Mesenchymal stem cell (in vitro differentiated cells and primary cell): ENCODE results near the gene COQ10A.

Experiments used
- DNase-seq: peaks from one replicate; pipeline ENCODE4 v3.0.0-alpha.2; 2013
- H2AFZ ChIP-seq: one replicate; pipeline ENCODE4 v1.6.1; 2013; ENCODE audit warnings: low read depth, mild to moderate bottlenecking, control low read depth, inconsistent platforms, low read length, moderate library complexity
- H2AK5ac ChIP-seq: 2 replicates; pipeline ENCODE4 v1.6.1; 2013; ENCODE audit warnings: low read length, moderate library complexity, mild to moderate bottlenecking, inconsistent platforms; ENCODE audit not compliant: severe bottlenecking
- H2BK120ac ChIP-seq: one replicate; pipeline ENCODE4 v1.6.1; 2013; ENCODE audit warnings: low read depth, mild to moderate bottlenecking, inconsistent platforms, low read length, moderate library complexity
- H2BK12ac ChIP-seq, 2 experiments: one replicate each; pipeline ENCODE4 v1.6.1; 2013; ENCODE audit warnings: inconsistent platforms in 2 of 2, low read length in 2 of 2, mild to moderate bottlenecking in 2 of 2, moderate library complexity in 2 of 2, control low read depth in 1 of 2
- H2BK15ac ChIP-seq: one replicate; pipeline ENCODE4 v1.6.1; 2013; ENCODE audit warnings: mild to moderate bottlenecking, low read depth, inconsistent platforms; ENCODE audit not compliant: poor library complexity, severe bottlenecking
- H2BK5ac ChIP-seq: 2 replicates; pipeline ENCODE4 v1.6.1; 2013; ENCODE audit warnings: low read depth, mild to moderate bottlenecking, low read length, control low read depth, inconsistent platforms; ENCODE audit not compliant: poor library complexity, severe bottlenecking
- H3K14ac ChIP-seq, 2 experiments: one replicate each; pipeline ENCODE4 v1.6.1; 2013; ENCODE audit warnings: inconsistent platforms in 2 of 2, low read length in 2 of 2, control low read depth in 1 of 2, mild to moderate bottlenecking in 1 of 2, moderate library complexity in 1 of 2
- H3K18ac ChIP-seq, 2 experiments: one replicate each; pipeline ENCODE4 v1.6.1; 2013; ENCODE audit warnings: inconsistent platforms in 2 of 2, low read length in 2 of 2, control low read depth in 1 of 2, low read depth in 1 of 2, mild to moderate bottlenecking in 1 of 2
- H3K23ac ChIP-seq, 2 experiments: one replicate each; pipeline ENCODE4 v1.6.1; 2013; ENCODE audit warnings: inconsistent platforms in 2 of 2, low read length in 2 of 2, mild to moderate bottlenecking in 2 of 2, moderate library complexity in 2 of 2, control low read depth in 1 of 2
- H3K27ac ChIP-seq: 2 replicates; pipeline ENCODE4 v1.5.1; 2013; ENCODE audit warnings: mild to moderate bottlenecking, moderate library complexity, low read length, control low read depth, inconsistent platforms; ENCODE audit not compliant: poor library complexity, severe bottlenecking
- H3K27me3 ChIP-seq, 2 experiments: 2 replicates each; pipeline versions ENCODE4 v1.6.1 to v1.7.0; 2013; ENCODE audit warnings: low read length in 2 of 2, mild to moderate bottlenecking in 2 of 2, moderate library complexity in 2 of 2, control low read depth in 1 of 2, inconsistent platforms in 1 of 2; ENCODE audit not compliant: control insufficient read depth in 1 of 2, insufficient read depth in 1 of 2
- H3K36me3 ChIP-seq, 2 experiments: 2 replicates each; pipeline versions ENCODE4 v1.6.1 to v1.7.0; 2013; ENCODE audit warnings: low read length in 2 of 2, control low read depth in 1 of 2, inconsistent platforms in 1 of 2, low read depth in 1 of 2, mild to moderate bottlenecking in 1 of 2; ENCODE audit not compliant: insufficient read depth in 2 of 2, control insufficient read depth in 1 of 2
- H3K4ac ChIP-seq, 2 experiments: one replicate each; pipeline ENCODE4 v1.6.1; 2013; ENCODE audit warnings: inconsistent platforms in 2 of 2, low read length in 2 of 2, mild to moderate bottlenecking in 2 of 2, moderate library complexity in 2 of 2, control low read depth in 1 of 2, low read depth in 1 of 2
- H3K4me1 ChIP-seq: 2 replicates; pipeline ENCODE4 v1.6.1; 2013; ENCODE audit warnings: low read depth, low read length, control low read depth; ENCODE audit not compliant: control insufficient read depth, insufficient read depth
- H3K4me2 ChIP-seq: 2 replicates; pipeline ENCODE4 v1.6.1; 2013; ENCODE audit warnings: low read length, mild to moderate bottlenecking, inconsistent platforms; ENCODE audit not compliant: poor library complexity, severe bottlenecking
- H3K4me3 ChIP-seq, 2 experiments: 2 replicates each; pipeline versions ENCODE4 v1.5.1 to v1.7.0; 2013; ENCODE audit warnings: low read length in 2 of 2, mild to moderate bottlenecking in 2 of 2, control low read depth in 1 of 2, low read depth in 1 of 2; ENCODE audit not compliant: insufficient read depth in 1 of 2
- H3K79me1 ChIP-seq: replicated peaks from 2 replicates; pipeline ENCODE4 v1.6.1; 2013; ENCODE audit warnings: mild to moderate bottlenecking, control low read depth, low read length, inconsistent platforms; ENCODE audit not compliant: poor library complexity, severe bottlenecking
- H3K9ac ChIP-seq: 2 replicates; pipeline ENCODE4 v1.7.0; 2013; ENCODE audit warnings: mild to moderate bottlenecking, low read length, moderate library complexity
- H3K9me3 ChIP-seq: 2 replicates; pipeline ENCODE4 v1.7.0; 2013; ENCODE audit warnings: mild to moderate bottlenecking, low read length; ENCODE audit not compliant: control insufficient read depth
- H4K8ac ChIP-seq: one replicate; pipeline ENCODE4 v1.6.1; 2013; ENCODE audit warnings: inconsistent platforms, mild to moderate bottlenecking, low read length, moderate library complexity
- H4K91ac ChIP-seq: one replicate; pipeline ENCODE4 v1.6.1; 2013; ENCODE audit warnings: mild to moderate bottlenecking, low read length, inconsistent platforms
- WGBS: methylation state at CpG from one replicate; pipeline ENCODE4 v1.1.7; 2013; ENCODE audit warnings: mixed read lengths; 5-methylcytosine and 5-hydroxymethylcytosine counted together

COQ10A gene

GRCh38 chr12:56221232-56221756, 45.4 kb upstream of the COQ10A start:
- under 1% methylated on average over 17 of the region's 21 CpGs for WGBS
- Histone ChIP-seq H2BK120ac (peak overlapping the region; percentile 73), H3K9ac (peak overlapping the region; percentile 92), H3K18ac (peak overlapping the region; percentile 70 to 85), H2AFZ (no peak overlapping the region), H3K4ac (peak overlapping the region in 1 of 2 experiments; percentile 54), H3K4me2 (peak overlapping the region; percentile 76), H2BK12ac (peak overlapping the region; percentile 25 to 88), H3K23ac (peak overlapping the region; percentile 21 to 51), H3K79me1 (peaks cover 23% of the 10 kb centered on the region), H4K8ac (peak overlapping the region; percentile 21), H3K4me3 (peak overlapping the region; percentile 76 to 92), H3K14ac (peak overlapping the region in 1 of 2 experiments; percentile 49), H3K27ac (peak overlapping the region; percentile 95), H2BK15ac (peak overlapping the region; percentile 63), H3K4me1 (peaks cover 20% of the 10 kb centered on the region), H3K27me3 (no peaks in the 10 kb centered on the region), H3K9me3 (no peaks in the 10 kb centered on the region), H3K36me3 (peaks cover 7 to 11% of the 10 kb centered on the region in 2 experiments), H4K91ac (peak overlapping the region; percentile 29), H2AK5ac (peak overlapping the region; percentile 15), H2BK5ac (peak overlapping the region; percentile 48)
- DNase-seq: peak; percentile 82

- peak; percentile 99 for DNase-seq
- Histone ChIP-seq H4K91ac (peak within 1 kb of the TSS; percentile 97), H3K36me3 (peaks cover 3 to 7% of the 10 kb centered on the region in 2 experiments), H2BK5ac (peak within 1 kb of the TSS; percentile 69), H3K27ac (peak within 1 kb of the TSS; percentile 98), H3K9ac (peak within 1 kb of the TSS; percentile 92), H3K18ac (peak within 1 kb of the TSS; percentile 91 to 98), H3K4me3 (peak within 1 kb of the TSS; percentile 76 to 92), H3K14ac (peak within 1 kb of the TSS in 1 of 2 experiments; percentile 80), H3K9me3 (no peaks in the 10 kb centered on the region), H2AFZ (peak within 1 kb of the TSS; percentile 80), H3K79me1 (peaks cover 19% of the 10 kb centered on the region), H4K8ac (peak within 1 kb of the TSS; percentile 97), H3K4me2 (peak within 1 kb of the TSS; percentile 79), H3K23ac (peak within 1 kb of the TSS; percentile 21 to 51), H2BK120ac (peak within 1 kb of the TSS; percentile 73), H3K4ac (peak within 1 kb of the TSS; percentile 97 to 100), H3K4me1 (peaks cover 20% of the 10 kb centered on the region), H3K27me3 (no peaks in the 10 kb centered on the region), H2AK5ac (peak within 1 kb of the TSS; percentile 79), H2BK12ac (peak within 1 kb of the TSS; percentile 88), H2BK15ac (peak within 1 kb of the TSS; percentile 63)
- WGBS: 18% methylated on average over 24 of the region's 42 CpGs
Measured at GRCh38 chr12:56221757-56222530, 44.8 kb upstream of the COQ10A start, which contains the start of gene RNF41. TSS of gene RNF41 (minus strand) at chr12:56221922. CDS start at chr12:56214047, 7,875 bp downstream.

- Histone ChIP-seq H3K18ac (peak overlapping the region; percentile 91 to 98), H2AK5ac (peak overlapping the region; percentile 79), H2BK5ac (no peak overlapping the region), H2BK12ac (peak overlapping the region in 1 of 2 experiments; percentile 71), H3K4me2 (peak overlapping the region; percentile 79), H3K27me3 (no peaks in the 10 kb centered on the region), H3K36me3 (peaks cover 2 to 11% of the 10 kb centered on the region in 2 experiments), H3K14ac (no peak overlapping the region), H2AFZ (no peak overlapping the region), H4K91ac (peak overlapping the region; percentile 97), H3K4me1 (peaks cover 20% of the 10 kb centered on the region), H3K79me1 (peaks cover 18% of the 10 kb centered on the region), H2BK120ac (no peak overlapping the region), H3K4me3 (peak overlapping the region; percentile 60 to 92), H2BK15ac (no peak overlapping the region), H3K23ac (no peak overlapping the region), H3K9ac (peak overlapping the region; percentile 92), H3K27ac (peak overlapping the region; percentile 98), H4K8ac (peak overlapping the region; percentile 97), H3K9me3 (no peaks in the 10 kb centered on the region), H3K4ac (peak overlapping the region; percentile 97 to 100)
- DNase-seq: no peak
- no CpG with 5 or more reads among the region's 4 CpGs for WGBS
Measured at GRCh38 chr12:56222531-56222895, 44.2 kb upstream of the COQ10A start.

GRCh38 chr12:56223571-56224101, 43.1 kb upstream of the COQ10A start:
- Histone ChIP-seq H2BK5ac (peak overlapping the region; percentile 46), H3K14ac (peak overlapping the region in 1 of 2 experiments; percentile 57), H3K4me2 (peak overlapping the region; percentile 18), H4K8ac (peak overlapping the region; percentile 95), H2BK120ac (peak overlapping the region; percentile 29), H3K27ac (peak overlapping the region; percentile 64), H3K9ac (peak overlapping the region; percentile 92), H2AK5ac (peak overlapping the region; percentile 89), H3K9me3 (no peaks in the 10 kb centered on the region), H3K4ac (peak overlapping the region in 1 of 2 experiments; percentile 73), H4K91ac (peak overlapping the region; percentile 59), H3K18ac (peak overlapping the region in 1 of 2 experiments; percentile 85), H3K4me1 (peaks cover 20% of the 10 kb centered on the region), H3K27me3 (no peaks in the 10 kb centered on the region), H2AFZ (no peak overlapping the region), H3K79me1 (peaks cover 16% of the 10 kb centered on the region), H3K23ac (no peak overlapping the region), H3K4me3 (peak overlapping the region in 1 of 2 experiments; percentile 93), H2BK12ac (peak overlapping the region in 1 of 2 experiments; percentile 63), H3K36me3 (peaks cover 0 to 14% of the 10 kb centered on the region in 2 experiments), H2BK15ac (no peak overlapping the region)
- 59% methylated on average over 15 of the region's 15 CpGs for WGBS
- DNase-seq: no peak
